ENCODE measurements around the gene YJU2.
"Not testable (repeated sequence)": the region's sequence is repeated elsewhere in the genome, so short reads cannot be mapped to it uniquely, and the experiment has no call there.

YJU2 gene

GRCh38 chr19:4246767-4247593 is at the start of gene YJU2:
YJU2 (plus strand) TSS chr19:4247080; CDS start chr19:4247147, 67 bp downstream.
- FAIRE-seq: peak; percentile 90

GRCh38 chr19:4197228-4197624 is 49.7 kb upstream of the YJU2 start:
- FAIRE-seq: no peak

- no peak for FAIRE-seq
Measured at GRCh38 chr19:4197625-4198466, 49.0 kb upstream of the YJU2 start.

GRCh38 chr19:4198467-4199126 is 48.3 kb upstream of the YJU2 start:
- FAIRE-seq: no peak

GRCh38 chr19:4199699-4200293 is 47.1 kb upstream of the YJU2 start:
- no peak for FAIRE-seq

GRCh38 chr19:4200940-4201542 is 45.8 kb upstream of the YJU2 start:
- FAIRE-seq: no peak

GRCh38 chr19:4201798-4202197 is 45.1 kb upstream of the YJU2 start:
- no peak for FAIRE-seq

GRCh38 chr19:4206818-4207484 is 39.9 kb upstream of the YJU2 start:
- FAIRE-seq: no peak

GRCh38 chr19:4208385-4209094 is 38.3 kb upstream of the YJU2 start:
- FAIRE-seq: no peak

GRCh38 chr19:4210166-4210731 is 36.6 kb upstream of the YJU2 start:
- no peak for FAIRE-seq

- FAIRE-seq: no peak
Measured at GRCh38 chr19:4213116-4213515, 33.8 kb upstream of the YJU2 start.

- FAIRE-seq: no peak
Measured at GRCh38 chr19:4215807-4216206, 31.1 kb upstream of the YJU2 start.

- no peak for FAIRE-seq
Measured at GRCh38 chr19:4216846-4217245, 30.0 kb upstream of the YJU2 start.

GRCh38 chr19:4217429-4218264 is 29.2 kb upstream of the YJU2 start:
- FAIRE-seq: no peak

GRCh38 chr19:4218523-4218922 is 28.4 kb upstream of the YJU2 start:
- not testable (repeated sequence) for FAIRE-seq

GRCh38 chr19:4220188-4220587 is 26.7 kb upstream of the YJU2 start:
- no peak for FAIRE-seq

- FAIRE-seq: no peak
Measured at GRCh38 chr19:4224470-4224869, 22.4 kb upstream of the YJU2 start.

- no peak for FAIRE-seq
Measured at GRCh38 chr19:4225885-4226284, 21.0 kb upstream of the YJU2 start.

GRCh38 chr19:4227771-4228170 is 19.1 kb upstream of the YJU2 start:
- FAIRE-seq: no peak

- FAIRE-seq: no peak
Measured at GRCh38 chr19:4228765-4229178, 18.1 kb upstream of the YJU2 start.
